ENCODE results near the gene FCN1. TPM values are rescaled to one million over a fixed set of nuclear protein-coding genes. Genes with fewer than 3 reads are reported as not detected.

Gene FCN1
- total RNA-seq, 1 donor from 2014 or later, result not detected

DNA sequence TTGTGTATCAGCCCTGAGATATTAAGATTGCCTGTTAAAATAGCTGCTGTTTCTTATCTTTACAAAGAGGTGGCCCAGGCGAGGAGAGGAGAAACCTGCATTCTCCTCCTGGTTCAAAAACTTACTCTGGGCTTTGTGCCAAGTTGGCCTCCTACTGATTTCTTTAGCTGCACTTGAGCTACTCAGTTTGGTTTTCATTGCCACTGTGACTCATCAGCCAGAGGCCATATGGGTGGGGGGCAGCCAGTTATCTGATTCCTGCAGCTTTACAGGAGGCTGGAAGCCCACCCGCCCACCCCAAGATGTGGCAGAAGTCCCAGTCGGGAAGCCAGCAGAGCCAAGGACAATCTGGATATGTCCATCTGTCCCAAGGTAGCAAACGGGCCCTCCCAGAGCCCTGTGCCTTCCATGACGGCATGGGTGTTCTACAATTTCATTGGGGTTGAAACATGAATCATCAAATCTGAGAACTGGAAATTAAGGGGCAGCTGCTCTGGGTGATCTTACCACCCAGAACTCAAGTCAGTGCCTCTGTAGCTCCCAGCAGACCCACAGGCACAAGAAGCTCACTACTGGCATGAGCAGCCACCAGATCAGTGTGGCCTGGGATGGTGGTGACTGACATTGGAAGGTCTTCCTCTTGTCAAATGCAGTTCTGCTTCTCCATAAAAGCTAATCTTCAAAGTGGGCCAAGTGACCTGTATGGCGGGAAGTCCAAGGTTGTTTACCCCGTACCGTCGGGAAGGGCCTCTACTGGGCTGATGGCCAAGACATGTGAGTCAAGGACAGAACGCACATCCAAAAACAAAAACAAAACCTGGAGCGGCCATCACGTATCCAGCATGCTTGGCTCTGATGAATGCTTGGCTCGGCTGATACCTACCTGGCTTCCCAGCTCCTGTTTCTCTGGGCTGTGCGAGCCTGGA, 21.5 kb downstream of the FCN1 start:
- DNase-seq (ENCODE audit: low spot score), result no peak
- Mint-ChIP-seq H3K27me3 (ENCODE audit: unreplicated experiment) (peaks cover 3% of the 10 kb centered on the region), H3K36me3 (ENCODE audit: low read depth, unreplicated experiment) (peaks cover 10% of the 10 kb centered on the region), H3K27ac (ENCODE audit: unreplicated experiment) (no peak overlapping the region), H3K4me3 (ENCODE audit: unreplicated experiment) (no peak overlapping the region), H3K9me3 (ENCODE audit: unreplicated experiment) (peaks cover 6% of the 10 kb centered on the region), H3K4me1 (ENCODE audit: unreplicated experiment) (no peaks in the 10 kb centered on the region)
- TF ChIP-seq CTCF (IDR thresholded peaks at IDR 0.05; ENCODE audit: unreplicated experiment), result no peak

GRCh38 chr9:134895567-134895907, 22.2 kb downstream of the FCN1 start:
- no peak for DNase-seq (ENCODE audit: low spot score)
- no peak for TF ChIP-seq CTCF (IDR thresholded peaks at IDR 0.05; ENCODE audit: unreplicated experiment)
- Mint-ChIP-seq H3K27ac (ENCODE audit: unreplicated experiment) (no peak overlapping the region), H3K9me3 (ENCODE audit: unreplicated experiment) (peaks cover 6% of the 10 kb centered on the region), H3K27me3 (ENCODE audit: unreplicated experiment) (peaks cover 5% of the 10 kb centered on the region), H3K4me3 (ENCODE audit: unreplicated experiment) (no peak overlapping the region), H3K36me3 (ENCODE audit: low read depth, unreplicated experiment) (peaks cover 10% of the 10 kb centered on the region), H3K4me1 (ENCODE audit: unreplicated experiment) (no peaks in the 10 kb centered on the region)

DNA sequence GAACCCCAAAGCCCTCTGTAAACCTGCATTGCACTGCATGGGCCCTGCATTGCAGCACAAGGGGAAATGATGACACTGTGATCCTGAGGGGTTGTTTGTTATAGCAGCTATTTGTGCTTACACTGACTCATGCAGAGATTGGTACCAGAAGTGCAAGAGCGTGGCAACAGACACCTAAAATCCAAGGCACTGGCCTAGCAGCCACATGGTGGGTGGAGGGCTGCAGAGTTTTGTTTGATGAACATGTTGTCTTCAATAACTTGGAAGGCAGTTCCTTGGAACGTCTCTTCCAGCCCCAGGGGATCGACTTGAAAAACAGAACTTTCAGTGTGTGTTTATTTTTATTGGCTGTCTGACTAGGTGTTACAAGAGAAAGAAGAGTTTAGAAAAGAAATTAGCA, 22.6 kb downstream of the FCN1 start:
- Mint-ChIP-seq H3K9me3 (ENCODE audit: unreplicated experiment) (peaks cover 6% of the 10 kb centered on the region), H3K4me3 (ENCODE audit: unreplicated experiment) (no peak overlapping the region), H3K27me3 (ENCODE audit: unreplicated experiment) (peaks cover 5% of the 10 kb centered on the region), H3K4me1 (ENCODE audit: unreplicated experiment) (no peaks in the 10 kb centered on the region), H3K36me3 (ENCODE audit: low read depth, unreplicated experiment) (peaks cover 10% of the 10 kb centered on the region), H3K27ac (ENCODE audit: unreplicated experiment) (no peak overlapping the region)
- TF ChIP-seq CTCF (IDR thresholded peaks at IDR 0.05; ENCODE audit: unreplicated experiment), result no peak
- DNase-seq (ENCODE audit: low spot score), result no peak

DNA sequence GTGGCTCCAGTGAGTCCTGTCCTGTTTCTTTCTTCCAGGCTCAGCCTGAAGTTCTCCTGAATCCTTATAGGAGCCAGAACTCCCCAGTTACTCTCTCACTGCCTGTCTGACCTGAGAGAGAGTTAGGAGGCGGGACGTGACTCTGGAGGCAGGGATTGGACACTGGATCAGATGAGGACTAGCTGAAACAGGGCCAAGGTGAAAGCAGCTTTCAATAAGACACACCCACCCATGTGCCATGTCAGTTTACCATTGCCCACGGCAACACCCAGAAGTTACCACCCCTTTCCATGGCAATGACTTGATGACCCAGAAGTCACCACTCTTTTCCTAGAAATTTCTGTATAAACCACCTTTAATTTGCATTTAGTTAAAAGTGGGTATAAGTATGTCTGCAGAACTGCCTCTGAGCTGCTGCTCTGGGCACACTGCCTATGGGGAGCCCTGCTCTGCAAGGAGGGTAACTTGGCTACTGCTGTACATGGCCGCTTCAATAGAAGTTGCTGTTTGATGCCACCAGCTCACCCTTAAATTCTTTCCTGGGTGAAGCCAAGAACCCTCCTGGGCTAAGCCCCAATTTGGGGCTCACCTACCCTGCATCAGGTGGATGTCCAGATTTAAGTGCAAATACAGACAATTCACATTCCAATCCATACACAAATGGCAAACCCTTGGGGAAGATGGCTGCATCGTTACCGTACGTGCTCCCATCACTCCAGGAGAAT, 23.4 kb downstream of the FCN1 start:
- peaks cover 5% of the 10 kb centered on the region for H3K27me3 Mint-ChIP-seq (ENCODE audit: unreplicated experiment)
- H3K4me3 Mint-ChIP-seq (ENCODE audit: unreplicated experiment), result no peak overlapping the region
- DNase-seq (ENCODE audit: low spot score), result no peak
- TF ChIP-seq CTCF (IDR thresholded peaks at IDR 0.05; ENCODE audit: unreplicated experiment), result no peak
- peaks cover 7% of the 10 kb centered on the region for H3K36me3 Mint-ChIP-seq (ENCODE audit: low read depth, unreplicated experiment)
- no peak overlapping the region for H3K27ac Mint-ChIP-seq (ENCODE audit: unreplicated experiment)
- H3K4me1 Mint-ChIP-seq (ENCODE audit: unreplicated experiment), result no peaks in the 10 kb centered on the region
- H3K9me3 Mint-ChIP-seq (ENCODE audit: unreplicated experiment), result peaks cover 6% of the 10 kb centered on the region
